Stimulated activated CD8-positive, alpha-beta memory T cell treated with anti-CD3 and anti-CD28 coated beads, Interleukin-4, amount 100 ng/mL, for 4 hours (primary cell): ENCODE data around the gene MBTPS1.

Experiments
- DNase-seq, 2 donors: peaks; one replicate each; pipeline ENCODE4 v3.0.0-alpha.2; 2020; ENCODE audit warnings: low read depth in 2 of 2, low spot score in 1 of 2

MBTPS1 gene

DNA sequence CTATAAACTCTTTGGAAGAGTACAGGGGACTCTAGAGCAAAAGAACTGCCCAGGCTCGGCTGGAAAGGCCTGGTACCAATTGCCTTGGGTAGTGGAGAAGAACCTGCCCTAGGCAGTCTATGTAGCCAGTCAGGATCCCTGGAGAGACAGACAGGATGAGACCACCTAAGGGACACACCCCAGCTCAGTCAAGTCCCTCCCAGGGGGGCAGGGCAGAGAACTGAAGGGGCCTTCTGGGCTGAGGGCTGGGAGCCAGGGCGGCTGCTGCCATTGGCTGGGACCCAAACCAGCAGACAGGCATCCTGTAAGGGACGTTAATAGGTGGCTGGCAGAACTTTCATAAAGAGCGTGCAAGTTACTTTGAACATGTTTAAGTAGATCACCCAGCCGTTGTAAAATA is 61.4 kb downstream of the MBTPS1 start:
- DNase-seq = no peak

DNA sequence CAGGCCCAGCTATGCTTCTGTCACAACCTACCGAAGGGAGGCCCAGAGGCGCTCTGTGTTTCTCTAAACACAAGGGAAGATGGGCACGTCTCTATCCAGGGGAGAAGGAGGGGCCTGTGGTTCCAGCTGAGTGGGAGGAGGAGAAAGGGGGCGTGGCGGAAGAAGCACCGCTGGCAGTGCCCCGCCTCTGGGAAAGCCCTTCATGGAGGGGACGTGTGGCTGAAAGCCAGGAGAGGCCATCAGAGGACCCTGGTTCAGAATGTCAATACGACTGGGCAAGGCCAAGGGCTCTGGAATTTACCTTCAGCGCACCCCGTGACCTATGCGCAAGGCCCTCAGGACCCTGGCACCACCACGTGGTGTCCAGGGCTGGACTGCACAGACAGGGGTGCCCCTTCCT is 61.8 kb downstream of the MBTPS1 start:
- no peak for DNase-seq

DNA sequence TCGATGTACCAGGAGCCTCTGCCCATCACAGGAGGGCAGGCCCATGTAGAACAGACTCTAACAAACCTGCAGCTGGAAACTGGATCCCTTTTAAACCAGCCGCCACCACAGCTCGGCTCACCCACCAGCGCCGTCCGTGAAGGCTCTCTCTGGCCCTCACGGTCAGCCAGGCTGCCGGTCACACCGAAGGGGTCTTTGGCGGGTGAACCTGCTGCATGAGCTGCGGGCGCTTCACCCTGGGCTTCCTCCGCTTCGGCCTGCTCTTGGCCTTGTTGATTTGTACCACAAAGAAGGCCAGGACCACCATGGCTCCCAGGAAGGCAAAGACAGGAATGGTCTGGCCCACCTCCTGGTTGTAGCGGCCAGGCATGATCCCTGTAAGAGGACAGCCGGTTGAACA is 62.5 kb downstream of the MBTPS1 start:
- no peak for DNase-seq

DNA sequence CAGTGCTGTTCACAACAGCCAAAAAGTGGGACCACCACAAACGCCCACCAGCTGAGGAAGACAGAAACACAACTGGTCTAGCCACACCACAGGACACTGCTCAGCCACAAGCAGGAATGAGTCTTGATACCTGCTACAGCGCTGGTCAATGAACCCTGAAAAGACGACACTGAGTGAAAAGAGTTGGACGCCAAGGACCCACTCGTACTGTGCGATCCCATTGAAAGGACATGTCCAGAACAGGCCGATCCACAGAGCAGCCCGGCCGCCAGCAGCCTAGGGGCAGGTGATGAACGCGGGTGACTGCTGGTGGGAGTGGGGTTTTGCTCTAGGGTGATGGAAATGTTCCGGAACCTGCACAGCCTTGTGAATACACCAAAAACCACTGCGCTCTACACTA is 63.5 kb downstream of the MBTPS1 start:
- no peak for DNase-seq

DNA sequence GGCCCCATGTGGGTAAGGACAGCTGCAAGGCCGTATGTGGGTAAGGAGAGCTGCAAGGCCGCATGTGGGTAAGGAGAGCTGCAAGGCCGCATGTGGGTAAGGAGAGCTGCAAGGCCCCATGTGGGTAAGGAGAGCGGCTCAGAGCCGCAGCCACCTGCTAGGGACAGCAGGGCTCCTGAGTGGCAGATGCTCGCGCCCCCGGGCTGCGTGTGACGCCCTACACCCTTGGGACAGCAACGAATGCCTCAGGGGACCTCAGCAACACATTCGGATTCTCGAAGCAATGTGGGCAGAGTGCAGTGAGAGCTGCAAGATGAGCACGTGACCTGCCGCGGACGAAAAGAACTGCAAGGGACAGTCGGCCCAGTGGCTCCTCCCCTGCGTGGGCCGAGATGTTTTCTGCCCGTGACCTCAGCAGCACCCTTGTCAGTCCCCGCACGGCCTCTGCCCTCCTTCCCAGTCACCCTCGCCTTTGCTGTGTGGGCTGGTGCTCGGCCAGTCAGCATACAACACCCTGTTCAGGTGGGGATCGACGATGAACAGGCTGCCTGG is 64.6 kb downstream of the MBTPS1 start:
- DNase-seq = no peak

DNA sequence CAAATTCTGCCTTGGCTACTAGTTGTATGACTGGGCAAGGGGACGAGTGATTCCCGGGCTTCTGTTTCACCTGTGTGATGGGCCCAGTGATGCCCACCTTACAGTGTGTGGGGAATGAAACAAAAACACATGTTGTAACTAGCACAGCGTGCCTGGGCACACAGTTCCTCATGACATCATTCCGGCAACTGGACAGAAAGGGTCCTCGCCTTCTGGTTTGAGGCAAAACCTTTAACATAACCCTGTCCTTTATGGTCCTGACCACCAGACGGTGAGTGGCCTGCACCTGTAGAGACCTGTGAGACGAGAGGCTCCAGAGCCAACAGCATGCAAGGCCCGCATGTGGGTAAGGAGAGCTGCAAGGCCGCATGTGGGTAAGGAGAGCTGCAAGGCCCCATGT is 66.4 kb downstream of the MBTPS1 start:
- no peak for DNase-seq

DNA sequence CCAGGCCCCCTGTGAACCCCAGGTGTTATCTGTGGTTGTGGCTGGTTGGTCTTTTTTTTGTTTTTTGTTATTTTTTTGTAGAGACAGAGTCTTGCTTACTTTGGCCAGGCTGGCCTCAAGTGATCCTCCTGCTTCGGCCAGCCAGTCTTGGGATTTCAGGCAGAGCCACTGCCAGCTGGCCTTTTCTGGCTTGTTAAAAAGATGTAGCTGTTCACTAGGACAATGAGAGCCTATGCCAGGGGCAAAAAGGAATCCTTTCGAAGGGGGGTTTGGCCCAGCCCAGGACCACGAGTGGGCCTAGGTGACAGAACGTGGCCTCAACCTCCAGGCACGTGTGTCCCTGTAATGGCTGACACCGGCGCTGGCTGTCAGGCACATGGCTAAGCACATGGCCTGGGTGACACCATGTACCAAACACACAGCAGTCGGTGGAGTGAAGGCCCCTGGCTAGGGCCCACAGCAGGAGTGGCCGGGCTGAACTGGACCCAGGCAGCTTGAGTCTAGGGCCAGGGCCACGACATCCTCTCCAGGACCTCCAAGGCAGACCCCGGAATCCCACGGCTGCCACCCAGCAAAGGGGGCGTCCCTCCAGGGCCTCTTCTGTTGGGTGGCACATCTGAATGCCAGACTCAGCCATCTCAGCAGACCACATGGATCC is 67.2 kb downstream of the MBTPS1 start:
- DNase-seq = no peak

DNA sequence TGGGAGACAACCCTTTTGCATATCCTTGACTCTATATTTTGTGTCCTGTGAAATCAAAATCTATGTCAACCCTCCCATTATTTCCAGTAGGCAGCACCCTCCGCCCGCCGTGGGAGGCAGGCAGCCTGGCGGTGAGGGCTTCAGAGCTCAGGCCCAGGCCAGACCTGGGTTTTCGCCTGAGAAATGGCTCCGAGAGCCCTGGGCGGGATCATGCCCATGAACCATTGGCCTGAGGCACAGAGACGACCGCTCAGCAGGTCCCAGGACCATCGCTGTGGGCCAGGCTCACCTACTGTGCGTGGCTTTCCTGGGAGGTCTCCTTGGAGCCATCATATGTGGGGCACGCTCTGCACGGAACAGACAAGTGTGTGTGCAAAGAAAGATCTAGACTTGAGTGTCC is 67.9 kb downstream of the MBTPS1 start:
- no peak for DNase-seq

DNA sequence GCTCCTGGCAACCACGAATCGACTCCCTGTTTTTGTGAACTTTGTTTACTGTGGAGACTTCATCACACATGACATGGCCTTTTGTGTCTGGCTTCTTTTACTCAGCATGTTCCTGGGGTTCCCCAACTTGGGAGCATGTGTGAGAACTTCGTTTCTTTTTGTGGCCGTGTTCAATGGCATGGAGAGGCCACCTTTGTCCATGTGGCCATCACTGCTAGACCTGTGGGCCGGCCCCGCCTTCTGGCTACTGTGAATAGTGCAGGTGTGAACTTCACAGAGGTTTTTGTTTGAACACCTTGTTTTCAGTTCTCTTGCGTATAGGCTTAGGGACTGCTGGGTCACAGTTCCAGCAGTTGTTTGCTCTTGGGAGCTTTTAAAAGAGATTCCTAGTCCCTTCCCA is 68.5 kb downstream of the MBTPS1 start:
- no peak for DNase-seq

DNA sequence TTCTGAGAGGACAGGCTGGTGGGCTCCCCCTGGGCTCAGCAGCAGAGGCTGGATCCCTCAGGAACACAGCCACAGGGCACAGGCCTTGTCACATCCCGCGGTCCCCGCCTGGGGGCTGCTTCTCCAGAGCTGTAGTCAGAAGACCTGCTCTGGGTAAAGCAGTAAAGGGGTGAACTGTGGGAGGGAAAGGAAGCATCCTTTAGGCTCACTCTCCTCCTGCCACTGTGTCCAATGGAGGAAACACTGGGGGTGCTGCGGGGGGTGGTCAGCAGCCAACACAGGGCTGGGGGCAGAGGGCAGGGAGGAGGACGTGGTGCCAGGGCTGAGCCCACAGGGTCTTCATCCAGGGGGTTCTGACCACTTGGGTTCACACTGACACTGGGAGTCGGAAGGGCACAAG is 69.1 kb downstream of the MBTPS1 start:
- DNase-seq = no peak

DNA sequence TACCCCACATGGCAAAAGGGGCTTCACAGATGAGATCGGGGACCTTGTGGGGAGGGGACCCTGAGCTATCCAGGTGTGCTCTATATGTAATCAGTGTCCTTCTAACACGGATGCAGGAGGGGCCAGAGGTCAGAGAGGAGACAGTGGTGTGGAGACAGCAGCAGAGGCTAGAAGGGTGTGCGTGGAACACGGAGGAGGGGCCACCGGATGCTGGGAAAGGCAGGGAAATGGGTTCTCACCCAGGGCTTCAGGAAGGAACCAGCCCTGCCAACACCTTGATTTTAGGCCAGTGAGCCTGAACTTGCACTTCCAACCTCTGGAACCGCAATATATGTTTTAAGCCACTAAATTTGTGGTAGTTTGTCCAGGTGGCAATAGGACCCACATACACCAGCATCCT is 69.5 kb downstream of the MBTPS1 start:
- no peak for DNase-seq

DNA sequence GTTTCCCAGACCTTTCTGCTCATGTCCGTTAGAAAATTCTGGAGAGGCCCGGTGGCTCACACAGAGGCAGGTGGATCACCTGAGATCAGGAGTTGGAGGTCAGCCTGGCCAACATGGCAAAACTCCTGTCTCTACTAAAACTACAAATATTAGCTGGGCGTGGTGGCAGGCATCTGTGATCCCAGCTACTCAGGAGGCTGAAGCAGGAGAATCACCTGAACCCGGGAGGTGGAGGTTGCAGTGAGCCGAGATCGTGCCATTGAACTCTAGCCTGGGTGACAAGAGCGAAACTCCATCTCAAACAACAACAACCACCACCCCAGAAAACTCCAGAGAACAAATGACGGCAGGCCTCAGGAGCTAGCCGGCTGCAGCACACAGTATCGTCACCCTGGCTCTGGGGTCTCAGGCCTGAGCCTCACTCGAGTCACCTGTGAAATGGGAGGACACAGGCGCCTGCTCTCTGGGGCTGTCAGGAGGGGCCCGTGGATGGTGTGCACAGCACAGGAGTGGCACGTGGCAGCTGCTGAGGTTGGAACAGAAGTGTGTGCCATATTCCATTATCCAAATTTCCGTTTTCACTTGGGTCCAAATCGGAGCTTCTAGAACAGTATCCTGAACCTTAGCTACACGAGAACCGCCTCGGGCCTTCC is 70.8 kb downstream of the MBTPS1 start:
- no peak for DNase-seq

DNA sequence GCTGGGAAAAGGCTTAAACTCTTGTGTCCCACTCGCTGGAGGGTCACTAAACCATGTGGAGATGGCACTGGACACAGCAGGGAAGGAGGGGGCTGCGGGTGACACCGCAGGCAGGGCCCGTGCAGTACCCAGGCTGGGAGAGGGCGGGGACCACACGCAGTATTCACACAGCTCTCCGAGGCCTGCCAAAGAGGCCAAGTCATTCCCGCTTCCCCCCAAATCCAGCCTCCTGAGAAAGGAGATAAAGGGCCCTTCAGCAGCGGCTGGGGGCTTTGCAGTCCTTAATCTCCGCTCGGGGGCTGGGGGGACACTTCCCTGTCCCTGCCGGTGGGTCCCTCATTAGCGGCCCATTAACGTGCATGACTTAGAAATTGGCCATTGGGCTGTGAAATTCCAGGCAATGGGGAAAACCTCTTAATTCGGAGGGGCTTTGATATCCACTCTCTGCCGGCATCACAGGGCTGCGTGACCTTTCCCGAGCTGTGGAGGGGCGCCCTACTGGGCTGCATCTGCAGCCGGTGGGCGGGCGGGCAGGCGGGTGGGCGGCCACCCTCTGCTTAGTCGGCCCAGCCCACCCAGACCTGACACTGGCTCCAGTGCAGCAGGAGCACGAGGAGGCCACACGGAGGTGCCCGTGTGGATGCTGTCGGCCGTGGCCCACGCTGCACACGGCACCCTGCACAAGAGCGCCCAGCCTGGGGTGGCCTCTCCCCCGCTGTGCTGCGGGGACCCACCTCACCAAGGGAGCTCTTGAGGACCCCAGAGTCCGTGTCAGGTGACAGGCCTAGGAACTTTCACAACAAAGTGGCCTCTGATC is 71.5 kb downstream of the MBTPS1 start:
- no peak for DNase-seq

DNA sequence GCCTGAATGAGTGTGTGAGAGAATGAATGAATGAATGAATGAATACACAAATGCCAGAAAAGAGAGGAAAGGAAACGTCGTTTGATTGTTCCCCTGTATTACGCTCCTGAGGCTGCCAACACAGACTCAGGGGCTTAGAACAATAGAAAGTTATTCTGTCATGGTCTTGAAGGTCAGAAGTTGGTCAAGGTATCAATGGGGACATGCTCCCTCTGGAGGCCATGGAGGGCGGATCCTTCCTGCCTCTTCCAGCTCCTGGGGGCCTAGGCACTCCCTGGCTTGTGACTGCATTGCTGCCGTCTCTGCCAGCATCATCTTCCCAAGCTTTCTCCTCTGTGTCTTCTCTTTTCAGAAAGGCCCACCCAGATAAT is 72.6 kb downstream of the MBTPS1 start:
- no peak for DNase-seq

DNA sequence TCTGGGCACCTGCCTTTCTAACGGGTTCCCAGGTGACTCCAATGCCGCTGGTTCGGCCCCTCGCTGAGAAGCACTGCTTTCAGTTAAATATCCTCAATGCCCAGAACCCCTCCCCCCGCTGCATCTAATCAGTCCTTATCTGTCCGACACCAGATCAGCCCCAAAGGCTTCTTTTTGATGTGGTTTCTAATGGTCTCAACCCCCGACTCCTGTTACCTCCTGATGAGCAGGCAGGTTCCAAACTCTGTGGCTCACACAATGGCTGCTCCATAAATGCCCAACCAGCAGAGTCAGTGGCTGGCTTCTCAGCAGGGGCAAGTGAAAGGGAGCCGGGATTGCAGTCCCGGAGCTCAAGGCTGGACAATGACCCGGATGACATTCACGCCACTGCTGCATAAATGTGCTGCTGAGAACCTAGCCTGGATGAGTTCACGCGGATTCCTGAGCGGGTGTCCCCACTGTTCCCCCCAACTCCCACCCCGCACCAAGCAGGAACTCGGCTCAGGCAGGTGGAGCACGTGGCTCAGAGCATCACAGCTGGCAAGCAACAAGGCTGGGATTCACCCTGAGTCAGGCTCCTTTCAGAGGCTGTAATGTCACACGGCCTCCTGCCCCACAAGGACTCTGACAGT is 73.1 kb downstream of the MBTPS1 start:
- DNase-seq = no peak

DNA sequence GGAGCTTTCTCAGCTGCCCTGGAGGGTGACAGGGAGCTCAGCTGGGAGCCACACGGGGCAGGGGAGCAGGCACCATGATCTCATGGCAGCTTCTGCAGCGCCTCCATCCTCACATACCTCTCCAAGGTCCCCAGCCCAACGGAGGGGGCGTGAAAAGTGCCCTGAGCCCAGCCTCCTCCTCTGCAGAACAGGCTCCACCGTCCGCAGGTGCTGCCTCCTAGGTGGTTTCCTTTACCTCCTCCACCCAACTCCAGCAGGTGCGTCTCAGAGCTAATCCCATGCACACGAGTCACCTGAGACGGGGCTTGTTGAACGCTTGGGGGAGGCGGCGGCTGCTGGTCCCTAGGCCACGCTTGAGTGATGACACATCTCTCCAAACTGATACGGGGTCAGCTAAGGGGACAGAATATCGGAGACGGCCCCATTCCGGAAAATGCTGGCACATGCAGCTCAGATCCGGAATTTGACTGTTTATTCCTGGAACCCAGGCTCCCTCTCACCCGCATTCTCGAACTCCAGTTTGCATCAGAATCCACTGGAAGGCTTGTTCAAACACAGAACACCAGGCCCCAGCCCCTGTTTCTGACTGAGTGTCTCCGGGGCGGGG is 73.8 kb downstream of the MBTPS1 start:
- DNase-seq = no peak

DNA sequence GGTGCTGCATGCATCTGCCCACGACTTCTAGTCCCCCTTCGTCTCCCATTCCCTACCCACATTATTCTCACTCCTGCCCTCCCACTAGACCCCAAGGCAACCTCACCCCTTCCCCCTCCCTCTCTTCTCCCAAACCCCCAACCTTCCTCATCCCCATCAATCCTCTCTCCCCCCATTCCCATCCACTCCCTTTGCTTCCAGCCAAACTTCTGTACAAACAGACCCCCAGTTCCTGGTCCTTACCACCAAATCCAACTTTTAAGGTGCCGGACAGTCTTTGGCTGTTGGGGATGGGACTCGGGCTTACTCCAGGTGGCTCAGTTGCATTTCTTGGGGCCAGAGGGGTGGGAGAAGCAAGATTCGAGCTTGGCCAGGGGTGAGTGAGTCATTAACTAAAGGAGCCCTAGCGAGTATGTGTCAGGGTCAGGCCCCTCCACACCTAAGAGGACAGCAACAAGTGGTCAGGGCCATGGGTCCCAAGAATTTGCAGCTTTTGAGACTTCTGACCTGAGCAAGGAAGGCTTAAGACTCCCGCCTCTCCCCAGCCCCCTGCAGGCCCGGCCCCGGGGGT is 74.3 kb downstream of the MBTPS1 start, which contains the start of gene SLC38A8:
Gene SLC38A8 (minus strand): TSS at position 488 of the 571 bp plus-strand sequence. CDS start 638 bp downstream, outside the sequence.
- no peak for DNase-seq

DNA sequence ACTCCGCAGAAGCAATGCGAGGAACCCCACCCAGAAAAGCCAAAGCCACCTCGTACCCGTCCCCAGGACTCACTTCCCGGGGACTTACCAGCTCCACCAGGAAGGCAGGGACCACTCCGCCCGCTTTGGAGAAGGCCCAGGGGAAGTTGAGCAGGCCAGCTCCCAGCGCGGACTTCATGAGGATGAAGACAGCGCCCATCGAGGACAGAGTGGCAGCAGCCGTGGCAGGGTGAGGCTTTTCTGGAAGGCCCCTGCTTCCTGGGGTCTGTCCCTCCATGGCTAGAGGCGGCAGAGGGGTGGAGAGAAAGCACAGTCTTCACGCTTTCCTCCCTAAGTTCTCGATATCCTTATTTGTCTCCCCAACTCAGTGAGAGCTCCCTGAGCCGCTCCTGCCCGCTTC is 74.9 kb downstream of the MBTPS1 start:
- no peak for DNase-seq

DNA sequence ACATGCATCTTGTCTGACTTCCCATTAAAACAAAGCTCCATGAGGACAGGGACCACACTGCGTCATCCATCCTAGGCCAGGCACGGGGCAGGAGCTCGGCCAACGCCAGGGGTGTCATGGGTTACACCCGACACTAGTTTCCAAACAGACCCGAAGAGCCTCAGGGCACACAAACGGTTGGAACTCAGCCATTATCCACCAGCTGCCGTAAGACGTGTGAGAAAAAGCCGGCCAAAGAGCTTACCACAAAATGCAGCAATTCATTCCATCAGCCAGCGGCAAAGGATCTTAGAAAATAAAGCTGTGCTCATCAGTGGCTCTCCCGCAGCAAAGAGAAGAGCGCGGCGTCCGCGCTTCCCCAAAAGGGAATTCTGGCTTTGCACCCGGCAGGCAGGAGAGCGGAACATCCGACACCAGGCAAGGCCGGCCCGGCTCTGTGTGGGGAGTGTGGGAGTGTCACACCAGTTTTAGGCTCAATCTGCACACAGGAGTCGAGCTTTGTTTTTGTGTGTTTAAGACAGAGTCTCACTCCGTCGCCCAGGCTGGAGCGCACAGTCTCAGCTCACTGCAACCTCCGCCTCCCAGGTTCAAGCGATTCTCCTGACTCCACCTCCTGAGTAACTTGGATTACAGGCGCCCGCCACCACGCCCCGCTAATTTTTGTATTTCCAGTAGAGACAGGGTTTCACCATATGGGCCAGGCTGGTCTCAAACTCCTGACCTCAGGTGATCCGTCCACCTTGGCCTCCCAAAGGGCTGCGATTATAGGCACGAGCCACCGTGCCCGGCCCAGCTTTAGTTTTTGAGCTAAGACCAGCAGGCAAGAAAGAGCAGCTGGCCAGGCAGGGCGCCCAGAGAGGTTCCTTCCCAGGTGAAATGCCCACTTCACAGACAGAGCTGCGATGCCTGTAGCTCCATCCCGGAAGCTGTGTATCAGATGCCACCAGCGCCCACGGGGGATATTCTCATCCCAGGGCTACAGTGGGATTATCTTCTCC is 75.6 kb downstream of the MBTPS1 start:
- DNase-seq = no peak
